Smooth muscle cell (in vitro differentiated cells): ENCODE data around the gene C10orf67. TPM values are rescaled to one million over a fixed set of nuclear protein-coding genes. Genes with fewer than 3 reads are reported as not detected.

Experiments
- DNase-seq: peaks from one replicate; lab custom pipeline; 2025; ENCODE audit not compliant: unreplicated experiment; lab: John Stamatoyannopoulos, UW
- H2AFZ ChIP-seq: fragments of 200-600 bp; sonication (generic); 2 replicates; pipeline ENCODE4 v1.6.0; 2016; ENCODE audit warnings: antibody characterized with exemption, low read depth, mild to moderate bottlenecking
- H3F3A ChIP-seq: fragments of 200-600 bp; sonication (generic); 2 replicates; pipeline ENCODE4 v1.6.0; 2017; ENCODE audit warnings: antibody characterized with exemption, low read depth
- H3K27ac ChIP-seq: fragments of 200-600 bp; sonication (generic); 2 replicates; pipeline ENCODE4 v1.5.1; 2016; ENCODE audit warnings: low read depth, mild to moderate bottlenecking
- H3K27me3 ChIP-seq: fragments of 200-600 bp; sonication (generic); 2 replicates; pipeline ENCODE4 v1.6.1; 2016; ENCODE audit warnings: low read depth, mild to moderate bottlenecking
- H3K36me3 ChIP-seq: fragments of 200-600 bp; sonication (generic); 2 replicates; pipeline ENCODE4 v1.5.1; 2016; ENCODE audit warnings: low read depth
- H3K4me1 ChIP-seq: fragments of 200-600 bp; sonication (generic); 2 replicates; pipeline ENCODE4 v1.5.1; 2016; ENCODE audit warnings: low read depth
- H3K4me2 ChIP-seq: fragments of 200-600 bp; sonication (generic); 2 replicates; pipeline ENCODE4 v1.6.0; 2016; ENCODE audit warnings: mild to moderate bottlenecking
- H3K4me3 ChIP-seq: fragments of 200-600 bp; sonication (generic); 2 replicates; pipeline ENCODE4 v1.5.1; 2016; ENCODE audit warnings: mild to moderate bottlenecking
- H3K79me2 ChIP-seq: fragments of 200-600 bp; sonication (generic); 2 replicates; pipeline ENCODE4 v1.6.0; 2016; ENCODE audit warnings: low read depth, mild to moderate bottlenecking
- H3K9ac ChIP-seq: fragments of 200-600 bp; sonication (generic); 2 replicates; pipeline ENCODE4 v1.6.0; 2016; ENCODE audit warnings: low read depth
- H3K9me3 ChIP-seq: fragments of 200-600 bp; sonication (generic); replicated peaks from 2 replicates; pipeline ENCODE4 v1.5.1; 2016; ENCODE audit warnings: low read depth
- H4K20me1 ChIP-seq: fragments of 200-600 bp; sonication (generic); 2 replicates; pipeline ENCODE4 v1.6.0; 2016; ENCODE audit warnings: low read depth
- WGBS: methylation state at CpG from one replicate; pipeline ENCODE4 v1.1.7; 2016; ENCODE audit warnings: low lambda C conversion rate; 5-methylcytosine and 5-hydroxymethylcytosine counted together
- polyA plus RNA-seq: library from polyadenylated mRNA; unstranded; fragments of >200 nt; fragmentation: Nextera tagmentation; extraction: Ambion mirVana; gene quantifications from 2 replicates; pipeline ENCODE4 v1.2.1, GENCODE V29; 2016
- total RNA-seq: library from RNA; depleted of rRNA; stranded (reverse); fragments of >200 nt; gene quantifications from 2 replicates; pipeline ENCODE4 v1.2.3, GENCODE V29; 2014
- TF ChIP-seq, protein P1 (sequence below): fragments of 200-600 bp; sonication (generic); IDR thresholded peaks from 2 replicates; pipeline ENCODE4 v1.5.1; 2017; ENCODE audit warnings: borderline replicate concordance, mild to moderate bottlenecking, antibody characterized with exemption; ENCODE audit not compliant: insufficient read depth, poor library complexity, severe bottlenecking

The C10orf67 gene
- total and polyA plus RNA-seq, 2 experiments from 2014 or later: not detected

DNA sequence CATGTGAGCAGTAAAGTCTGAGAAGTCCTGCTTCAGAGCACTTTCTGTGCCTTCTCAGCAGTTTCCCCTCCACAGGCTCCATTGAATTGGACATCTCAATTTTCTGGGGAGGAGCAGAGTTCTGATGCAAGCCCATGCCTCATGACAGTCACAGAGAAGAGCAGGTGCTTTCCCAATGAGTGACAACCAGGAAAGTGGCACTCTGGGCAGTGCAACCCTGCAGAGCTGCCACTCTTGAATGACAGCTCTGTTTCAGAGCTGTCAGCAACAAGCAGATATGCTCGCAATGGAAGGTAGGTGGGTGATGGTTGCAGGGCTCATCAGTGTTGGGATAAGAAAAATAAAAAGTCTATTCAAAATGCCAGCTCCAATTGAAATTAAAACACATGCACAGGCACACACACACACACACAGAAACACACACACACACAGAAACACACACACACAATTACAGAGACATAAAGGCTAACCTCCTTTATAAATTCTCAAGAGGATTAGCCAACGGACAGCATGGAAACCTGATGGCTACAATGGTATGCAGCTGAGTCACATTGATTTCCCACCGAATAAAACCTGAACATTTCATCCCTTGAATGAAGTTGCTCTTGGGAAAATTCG is 50.5 kb downstream of the C10orf67 start:
- H3K9me3 ChIP-seq: no peaks in the 10 kb centered on the region
- H3K9ac ChIP-seq: no peak overlapping the region
- WGBS: 60% methylated on average over 4 of the region's 4 CpGs
- H3K27ac ChIP-seq: no peak overlapping the region
- no peaks in the 10 kb centered on the region for H4K20me1 ChIP-seq
- DNase-seq: no peak
- no peaks in the 10 kb centered on the region for H3K79me2 ChIP-seq
- H3K36me3 ChIP-seq: no peaks in the 10 kb centered on the region
- H2AFZ ChIP-seq: no peak overlapping the region
- no peak overlapping the region for H3K4me2 ChIP-seq
- TF ChIP-seq, protein P1, sequence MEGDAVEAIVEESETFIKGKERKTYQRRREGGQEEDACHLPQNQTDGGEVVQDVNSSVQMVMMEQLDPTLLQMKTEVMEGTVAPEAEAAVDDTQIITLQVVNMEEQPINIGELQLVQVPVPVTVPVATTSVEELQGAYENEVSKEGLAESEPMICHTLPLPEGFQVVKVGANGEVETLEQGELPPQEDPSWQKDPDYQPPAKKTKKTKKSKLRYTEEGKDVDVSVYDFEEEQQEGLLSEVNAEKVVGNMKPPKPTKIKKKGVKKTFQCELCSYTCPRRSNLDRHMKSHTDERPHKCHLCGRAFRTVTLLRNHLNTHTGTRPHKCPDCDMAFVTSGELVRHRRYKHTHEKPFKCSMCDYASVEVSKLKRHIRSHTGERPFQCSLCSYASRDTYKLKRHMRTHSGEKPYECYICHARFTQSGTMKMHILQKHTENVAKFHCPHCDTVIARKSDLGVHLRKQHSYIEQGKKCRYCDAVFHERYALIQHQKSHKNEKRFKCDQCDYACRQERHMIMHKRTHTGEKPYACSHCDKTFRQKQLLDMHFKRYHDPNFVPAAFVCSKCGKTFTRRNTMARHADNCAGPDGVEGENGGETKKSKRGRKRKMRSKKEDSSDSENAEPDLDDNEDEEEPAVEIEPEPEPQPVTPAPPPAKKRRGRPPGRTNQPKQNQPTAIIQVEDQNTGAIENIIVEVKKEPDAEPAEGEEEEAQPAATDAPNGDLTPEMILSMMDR: no peak
- H3F3A ChIP-seq: no peaks in the 10 kb centered on the region
- peaks cover 8% of the 10 kb centered on the region for H3K27me3 ChIP-seq
- H3K4me3 ChIP-seq: no peak overlapping the region
- H3K4me1 ChIP-seq: peaks cover 4% of the 10 kb centered on the region

DNA sequence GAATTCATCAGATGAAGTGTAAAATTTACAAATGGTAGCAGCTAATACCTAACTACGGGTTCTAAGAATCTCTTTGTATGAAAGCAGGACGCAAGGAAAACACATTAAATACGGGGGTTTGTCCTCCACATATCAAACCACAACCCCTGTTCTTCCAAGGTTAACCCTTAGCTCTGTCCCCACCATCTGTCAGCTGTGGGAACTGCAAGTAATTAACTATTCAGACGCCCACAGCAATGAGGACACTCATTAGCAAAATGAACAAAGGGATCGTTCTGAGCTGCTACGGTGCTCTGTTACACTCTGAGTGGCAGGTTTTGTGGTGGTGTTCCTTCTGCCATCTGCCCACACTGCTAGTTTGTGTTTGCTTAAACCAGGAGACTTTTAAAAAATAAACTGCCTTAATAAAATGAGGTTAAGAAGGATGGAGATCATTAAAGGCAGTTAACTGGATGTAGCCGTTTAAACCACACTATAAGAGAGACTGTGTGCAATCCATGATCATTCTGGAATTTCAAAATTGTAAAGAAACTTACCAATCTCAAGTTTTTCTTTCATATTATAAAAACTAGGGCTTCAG is 51.4 kb downstream of the C10orf67 start:
- H2AFZ ChIP-seq: no peak overlapping the region
- H3F3A ChIP-seq: no peaks in the 10 kb centered on the region
- H3K79me2 ChIP-seq: no peaks in the 10 kb centered on the region
- no peak for DNase-seq
- no peak overlapping the region for H3K9ac ChIP-seq
- H3K36me3 ChIP-seq: no peaks in the 10 kb centered on the region
- WGBS: 21% methylated on average over 7 of the region's 7 CpGs
- H3K4me3 ChIP-seq: no peak overlapping the region
- peaks cover 8% of the 10 kb centered on the region for H3K27me3 ChIP-seq
- H3K27ac ChIP-seq: no peak overlapping the region
- H3K9me3 ChIP-seq: no peaks in the 10 kb centered on the region
- TF ChIP-seq, protein P1: peak; percentile 48
- H3K4me2 ChIP-seq: no peak overlapping the region
- no peaks in the 10 kb centered on the region for H4K20me1 ChIP-seq
- H3K4me1 ChIP-seq: peaks cover 4% of the 10 kb centered on the region

DNA sequence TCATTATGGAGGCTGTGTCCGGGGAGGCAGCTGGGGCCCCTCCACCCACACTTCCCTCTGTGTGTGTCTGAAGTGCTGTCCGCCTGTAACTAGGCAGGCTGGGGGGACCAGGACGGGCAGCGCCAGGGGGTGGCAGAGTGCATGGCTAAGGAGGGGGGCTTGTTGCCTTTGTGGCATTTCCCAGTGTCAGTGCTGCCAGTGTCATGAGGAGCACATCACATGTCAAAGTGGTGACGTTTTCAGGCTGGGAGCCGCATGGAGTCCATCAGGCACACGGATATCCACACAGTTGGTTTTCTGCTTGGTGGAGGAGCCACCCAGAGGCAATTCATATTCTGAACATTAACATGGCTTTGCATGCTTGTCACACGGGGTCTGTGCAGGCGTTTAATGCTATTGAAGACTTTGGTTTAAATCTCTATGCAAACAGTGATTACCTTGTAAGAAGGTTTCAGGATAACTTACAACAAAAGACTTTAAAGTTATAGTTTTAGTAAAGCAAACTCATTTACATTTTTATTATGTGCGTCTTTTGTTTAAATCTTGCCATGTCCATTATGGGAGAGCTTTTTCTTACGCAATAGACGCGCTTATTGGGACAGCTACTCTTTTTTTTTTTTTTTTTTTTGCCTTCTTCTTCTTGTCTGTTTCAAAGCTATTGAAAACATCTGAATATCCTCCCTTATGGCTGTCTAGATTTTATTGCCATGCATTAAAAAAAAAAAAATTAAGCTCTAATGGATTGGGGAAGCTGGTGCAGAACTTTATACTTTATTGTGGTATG is 52.9 kb downstream of the C10orf67 start:
- no peak overlapping the region for H3K4me2 ChIP-seq
- no peaks in the 10 kb centered on the region for H3F3A ChIP-seq
- no peak overlapping the region for H3K27ac ChIP-seq
- no peaks in the 10 kb centered on the region for H3K36me3 ChIP-seq
- no peaks in the 10 kb centered on the region for H3K79me2 ChIP-seq
- H3K9me3 ChIP-seq: no peaks in the 10 kb centered on the region
- no peak overlapping the region for H2AFZ ChIP-seq
- TF ChIP-seq, protein P1: no peak
- no peak overlapping the region for H3K9ac ChIP-seq
- H4K20me1 ChIP-seq: no peaks in the 10 kb centered on the region
- H3K4me3 ChIP-seq: no peak overlapping the region
- WGBS: 84% methylated on average over 13 of the region's 13 CpGs
- H3K27me3 ChIP-seq: peaks cover 8% of the 10 kb centered on the region
- H3K4me1 ChIP-seq: peaks cover 4% of the 10 kb centered on the region
- DNase-seq: no peak
